GM21390 (cell line): ENCODE measurements around the gene MYOZ3.

Experiments
- ATAC-seq: cut with Tn5 transposase; IDR thresholded peaks from one replicate; pipeline ENCODE4 v1.9.1; 2021; ENCODE audit not compliant: unreplicated experiment

The MYOZ3 gene

DNA sequence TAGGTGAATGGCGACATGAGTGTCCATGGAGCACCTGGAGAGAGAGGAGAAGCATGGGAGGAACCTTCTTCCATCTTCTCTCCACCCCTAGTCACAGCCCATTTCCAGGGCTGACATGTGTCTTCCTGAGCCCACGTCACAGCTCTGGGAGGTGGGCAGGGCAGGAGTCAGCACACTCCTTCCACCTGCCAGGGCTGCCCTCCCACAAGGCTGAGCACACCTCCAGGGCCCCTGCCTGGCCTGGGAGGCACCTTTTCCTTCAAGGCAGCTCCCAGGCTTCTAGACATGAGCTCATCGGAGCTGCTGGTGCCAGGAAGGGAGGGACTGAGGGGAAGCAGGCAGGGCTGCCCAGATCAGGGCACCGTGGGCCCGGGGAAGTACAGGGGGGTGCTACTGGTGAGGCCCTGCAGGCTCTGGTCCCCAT lies 34.2 kb upstream of the MYOZ3 start:
- no peak for ATAC-seq

DNA sequence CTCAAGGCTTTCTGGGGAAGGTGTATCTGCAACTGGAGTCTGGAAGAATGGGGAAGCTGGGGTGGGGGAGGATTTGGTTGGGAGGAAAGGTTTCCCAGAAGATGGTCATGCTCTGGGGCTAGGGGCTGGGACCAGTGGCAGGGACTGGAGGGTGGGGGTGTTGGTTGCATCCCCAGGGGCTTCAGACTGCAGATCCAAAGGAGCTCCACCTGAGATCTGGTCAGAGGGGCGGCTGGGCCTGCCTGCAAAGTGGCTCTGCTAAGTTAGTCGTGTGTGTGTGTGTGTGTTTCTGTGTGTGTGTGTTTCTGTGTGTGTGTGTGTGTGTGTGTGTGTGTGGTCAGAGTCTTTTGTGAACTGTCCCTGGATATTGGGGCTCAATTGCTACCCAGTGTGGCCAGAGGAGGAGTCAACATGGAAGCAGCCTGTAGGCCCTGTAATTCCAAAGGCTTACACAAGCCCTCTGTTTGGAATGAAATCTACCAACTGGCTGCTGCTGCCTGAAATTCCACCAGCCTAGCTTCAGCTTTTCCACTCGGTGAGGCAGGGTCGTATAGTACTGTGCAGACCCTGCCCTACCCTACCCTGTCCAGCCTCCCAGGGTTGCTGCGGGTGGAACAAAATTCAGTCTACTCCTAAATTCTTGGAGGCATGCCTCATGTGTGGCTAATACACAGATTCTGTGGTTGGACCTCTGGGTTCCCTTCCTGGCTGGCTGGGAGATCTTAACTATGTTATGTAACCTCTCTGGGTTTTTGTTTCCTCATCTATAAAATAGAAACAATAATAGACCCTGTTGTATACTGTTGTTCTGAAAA lies 33.1 kb upstream of the MYOZ3 start:
- no peak for ATAC-seq

DNA sequence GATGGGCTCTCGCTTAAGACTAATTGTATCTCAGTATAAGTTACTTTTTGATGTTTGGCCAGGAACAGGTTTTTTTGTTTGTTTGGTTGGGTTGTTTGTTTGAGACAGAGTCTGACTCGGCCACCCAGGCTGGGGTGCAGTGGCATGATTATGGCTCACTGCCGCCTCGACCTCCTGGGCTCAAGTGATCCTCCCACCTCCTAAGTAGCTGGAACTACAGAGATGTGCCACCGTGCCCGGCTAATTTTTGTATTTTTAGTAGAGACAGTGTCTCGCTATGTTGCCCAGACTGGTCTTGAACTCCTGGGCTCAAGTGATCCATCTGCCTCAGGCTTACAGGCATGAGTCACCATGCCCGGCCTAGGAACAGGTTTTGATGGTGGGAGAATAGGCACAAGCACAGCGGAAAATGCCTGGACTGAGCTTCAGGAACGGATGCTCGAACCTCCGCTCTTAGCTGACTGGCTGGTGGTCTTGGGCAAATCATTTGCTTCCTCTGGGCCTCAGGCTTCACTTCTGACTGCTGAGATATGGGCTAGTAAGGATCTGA lies 32.0 kb upstream of the MYOZ3 start:
- no peak for ATAC-seq

DNA sequence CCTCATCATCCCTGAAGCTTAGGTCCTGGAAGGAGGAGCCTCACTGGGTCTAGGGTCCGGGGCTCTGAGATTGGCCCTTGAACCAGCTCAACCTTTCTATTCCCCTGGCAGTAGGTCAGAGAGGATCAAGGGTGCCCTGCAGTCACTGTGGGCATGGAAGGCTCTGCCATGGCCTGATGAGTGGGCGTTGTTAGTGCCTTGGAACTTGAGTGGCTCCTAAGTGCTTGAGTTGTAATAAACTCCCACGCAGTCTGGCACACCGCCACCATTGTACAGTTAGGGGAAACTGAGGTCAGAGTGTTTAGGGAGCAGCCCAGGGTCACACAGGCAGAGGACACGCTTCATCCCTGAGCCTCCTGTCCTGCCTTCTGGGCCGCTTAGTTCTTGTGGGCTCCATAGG lies 31.0 kb upstream of the MYOZ3 start:
- ATAC-seq = no peak

DNA sequence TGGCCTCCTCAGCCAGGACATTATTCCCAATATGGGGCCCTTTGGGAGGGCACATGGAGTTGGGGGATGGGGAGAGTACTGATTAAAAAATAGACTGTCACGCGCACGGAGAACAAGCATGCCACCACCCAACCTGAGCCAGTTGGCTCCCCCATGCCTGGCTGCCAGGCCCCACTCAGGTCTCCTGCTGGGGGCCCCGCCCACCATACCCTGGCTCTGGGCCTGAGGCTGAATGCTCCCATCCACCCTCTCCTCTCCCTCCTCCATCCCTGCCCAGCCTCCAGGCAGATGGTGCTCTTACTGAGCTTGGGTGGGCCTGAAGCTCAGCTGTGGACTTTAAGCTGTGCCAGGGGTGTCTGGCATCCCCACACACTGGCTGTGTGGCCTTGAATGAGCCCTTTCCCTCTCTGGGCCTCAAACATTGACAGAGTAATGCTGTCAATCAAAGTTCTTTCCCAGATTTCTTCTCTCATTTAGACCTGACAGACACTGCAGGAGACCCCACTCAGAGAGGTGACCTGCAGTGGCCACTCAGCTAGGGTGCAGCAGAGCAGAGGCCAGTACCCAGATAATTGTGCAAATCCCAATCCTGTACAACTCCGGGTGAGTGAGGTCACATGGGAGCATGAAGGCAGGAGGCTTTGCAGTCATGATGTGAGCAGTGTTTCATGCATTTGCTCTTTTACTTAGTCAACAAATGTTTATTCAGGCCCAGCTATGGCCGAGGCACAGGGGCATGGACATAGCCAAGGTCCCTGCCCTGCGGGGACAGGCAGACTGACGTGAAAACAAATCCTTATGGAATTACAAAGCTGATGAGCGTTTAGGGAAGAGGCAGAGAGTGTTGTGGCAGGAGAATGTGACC lies 30.4 kb upstream of the MYOZ3 start:
- no peak for ATAC-seq

DNA sequence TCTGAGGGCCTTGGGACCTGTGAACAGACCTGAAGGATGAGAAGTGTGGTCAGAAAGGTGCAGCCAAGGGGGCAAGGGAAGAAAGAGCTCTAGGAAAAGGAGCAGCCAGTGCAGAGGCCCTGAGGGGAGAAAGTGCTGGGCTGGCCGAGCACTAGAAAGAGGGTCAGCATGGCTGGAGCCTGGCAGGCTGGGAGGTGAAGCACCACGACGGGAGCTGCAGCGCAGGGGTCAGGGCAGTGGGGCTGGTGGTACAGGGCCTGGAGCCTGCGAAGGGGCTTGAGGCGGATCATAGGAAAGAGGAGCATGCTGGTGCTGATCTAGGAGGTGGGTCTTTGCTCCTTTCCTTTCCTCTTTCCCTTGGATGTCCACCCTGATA lies 29.7 kb upstream of the MYOZ3 start:
- no peak for ATAC-seq

DNA sequence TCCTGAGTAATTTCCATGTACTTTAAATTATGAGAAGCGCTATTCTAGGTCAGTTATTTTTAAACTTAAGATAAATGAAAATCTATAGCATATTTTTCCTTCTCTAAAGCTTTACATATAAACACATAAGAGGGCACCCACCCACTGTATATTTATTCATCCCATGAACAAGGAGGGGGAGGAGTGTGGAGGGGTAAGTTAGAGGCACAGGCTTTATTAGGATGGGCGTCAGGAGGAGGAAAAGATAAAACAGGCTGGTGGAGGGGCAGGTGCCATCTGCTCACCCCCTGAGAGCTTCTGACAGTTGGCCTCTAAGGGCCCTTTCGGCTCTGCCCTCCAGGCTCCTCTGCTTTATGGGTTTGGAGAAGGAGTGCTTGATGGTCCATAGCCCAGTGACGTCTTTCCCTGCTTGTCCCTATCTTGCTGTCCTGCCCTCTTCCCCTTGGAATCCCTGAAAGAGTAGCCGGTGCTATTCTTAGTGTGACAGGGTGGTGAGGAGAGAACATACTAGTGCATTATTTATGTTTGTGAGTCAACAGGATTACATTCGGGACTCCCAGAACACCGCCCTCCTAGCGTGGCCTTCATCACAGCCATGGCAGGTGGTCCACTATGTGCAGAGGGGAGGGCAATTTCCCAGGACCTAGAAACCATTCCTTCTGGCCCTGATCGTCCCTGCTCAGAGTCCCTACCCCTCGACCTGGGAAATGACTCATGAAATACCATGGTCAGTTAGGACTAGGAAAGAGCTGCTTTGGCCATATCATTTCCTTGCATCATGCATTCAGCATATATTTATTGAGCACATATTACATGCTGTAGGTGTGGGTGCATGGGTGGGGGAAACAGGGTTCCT lies 28.5 kb upstream of the MYOZ3 start:
- ATAC-seq = no peak

DNA sequence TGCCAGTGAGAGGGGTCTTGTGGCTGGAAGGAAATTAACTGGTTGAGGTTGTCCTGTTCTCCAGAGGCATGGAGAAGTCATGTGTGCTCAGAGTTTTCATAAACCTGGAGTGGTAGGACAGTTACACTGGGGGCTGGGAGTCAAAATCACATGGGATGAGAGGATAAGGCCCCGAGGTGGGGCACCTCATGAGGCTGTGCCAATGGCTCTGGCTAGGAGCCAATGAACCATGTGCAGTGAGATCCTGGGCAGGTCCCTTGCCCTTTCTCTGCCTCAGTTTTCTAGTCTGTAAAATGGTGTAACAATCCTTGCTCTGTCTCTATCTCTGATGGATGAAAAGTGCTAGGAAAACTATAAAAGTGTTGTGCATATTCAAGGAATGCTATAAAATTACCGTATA lies 27.6 kb upstream of the MYOZ3 start:
- ATAC-seq = no peak

DNA sequence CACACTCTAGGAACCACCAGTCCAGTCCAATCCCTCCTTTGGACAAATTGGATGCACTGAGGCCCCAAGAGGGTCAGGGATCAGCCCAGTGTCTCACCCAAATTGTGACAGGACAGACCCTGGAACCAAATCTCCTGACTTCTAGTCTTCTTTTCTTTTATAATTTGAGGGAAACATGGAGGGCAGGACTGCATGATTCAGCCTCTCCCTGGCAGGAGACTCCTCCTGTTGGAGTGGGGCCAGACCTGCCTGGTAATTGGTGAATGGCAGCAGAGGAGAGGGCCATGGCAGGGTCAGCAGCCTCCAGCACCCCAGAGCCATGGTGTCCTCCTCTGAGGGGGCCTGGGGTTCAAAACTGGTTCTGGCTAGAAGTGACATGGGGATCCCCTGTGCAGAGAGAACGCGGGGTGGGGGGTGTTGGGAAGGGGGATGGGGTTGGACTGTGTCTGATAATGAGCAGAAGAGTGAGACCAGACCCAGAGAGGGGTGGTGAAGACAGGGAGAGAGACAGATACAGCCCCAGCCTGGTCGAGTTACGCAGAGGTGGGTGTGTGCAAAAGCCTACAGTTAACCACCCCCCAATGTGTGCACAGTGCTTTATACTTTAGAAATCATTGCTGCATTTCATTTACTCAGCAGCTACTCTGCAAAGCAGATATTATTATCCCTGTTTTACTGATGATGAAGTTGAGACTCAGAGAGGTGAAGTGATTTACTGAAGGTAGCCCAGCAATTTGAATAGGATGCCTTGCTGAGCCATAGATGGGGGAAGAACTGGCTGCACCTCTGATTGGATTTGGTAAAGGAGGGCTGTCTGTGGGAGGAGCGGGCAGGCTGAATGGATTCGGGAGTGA lies 24.4 kb upstream of the MYOZ3 start:
- ATAC-seq = no peak

DNA sequence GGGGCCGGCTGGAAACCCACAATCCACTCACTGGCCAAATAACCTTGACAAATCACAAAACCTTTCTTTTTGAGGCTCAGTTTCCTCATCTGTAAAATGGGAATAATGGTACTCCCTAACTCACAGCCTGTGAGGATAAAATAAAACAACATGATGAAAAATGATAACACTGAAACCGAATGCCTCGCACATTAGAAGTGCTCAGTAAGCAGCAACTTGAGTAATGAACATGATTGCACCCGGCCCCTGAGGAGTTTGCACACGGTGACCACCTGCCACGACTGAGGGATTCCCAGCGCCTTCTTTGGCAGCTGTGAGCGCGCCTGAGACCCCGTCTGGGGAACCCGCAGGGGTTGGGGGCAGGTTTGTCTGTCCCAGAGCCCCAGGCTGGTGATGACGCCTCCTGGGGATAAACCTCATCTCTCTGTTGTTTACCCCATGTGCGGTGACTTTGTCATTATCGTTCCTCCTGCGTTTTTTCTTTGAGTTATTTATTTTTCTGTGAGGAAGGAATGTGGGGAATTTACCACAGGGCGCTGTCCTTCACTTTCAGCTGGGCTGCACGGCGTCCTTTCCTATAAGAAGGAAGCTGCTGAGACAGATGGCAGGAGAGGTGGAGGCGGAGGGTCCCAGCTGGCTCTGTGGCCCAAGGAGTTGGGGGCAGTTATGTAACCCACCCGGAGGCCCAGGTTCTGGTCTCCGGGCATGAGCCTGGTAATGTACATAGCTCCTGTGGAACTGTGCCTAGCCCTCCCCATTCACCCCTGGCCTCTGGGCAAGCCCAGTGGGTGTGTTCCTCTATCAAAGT lies 23.6 kb upstream of the MYOZ3 start:
- ATAC-seq = no peak

DNA sequence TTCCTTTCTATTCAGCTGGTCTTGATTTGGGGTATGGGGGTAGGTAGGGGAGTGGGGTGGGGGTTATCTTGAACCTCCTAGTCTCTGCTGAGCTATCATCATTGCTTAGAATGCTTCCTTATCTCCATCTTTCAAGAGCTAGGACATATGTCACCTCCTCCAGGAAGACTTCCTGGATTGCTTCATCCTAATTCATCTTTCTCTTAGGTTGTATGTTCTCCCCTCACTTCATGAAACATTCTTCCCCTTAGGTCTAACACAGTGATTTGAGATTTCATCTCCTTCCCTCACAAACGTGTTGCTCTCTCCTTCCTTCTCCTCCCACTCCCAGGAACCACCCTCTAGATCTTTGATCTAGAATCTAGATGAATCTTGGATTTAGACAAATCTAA lies 23.0 kb upstream of the MYOZ3 start:
- ATAC-seq = no peak

DNA sequence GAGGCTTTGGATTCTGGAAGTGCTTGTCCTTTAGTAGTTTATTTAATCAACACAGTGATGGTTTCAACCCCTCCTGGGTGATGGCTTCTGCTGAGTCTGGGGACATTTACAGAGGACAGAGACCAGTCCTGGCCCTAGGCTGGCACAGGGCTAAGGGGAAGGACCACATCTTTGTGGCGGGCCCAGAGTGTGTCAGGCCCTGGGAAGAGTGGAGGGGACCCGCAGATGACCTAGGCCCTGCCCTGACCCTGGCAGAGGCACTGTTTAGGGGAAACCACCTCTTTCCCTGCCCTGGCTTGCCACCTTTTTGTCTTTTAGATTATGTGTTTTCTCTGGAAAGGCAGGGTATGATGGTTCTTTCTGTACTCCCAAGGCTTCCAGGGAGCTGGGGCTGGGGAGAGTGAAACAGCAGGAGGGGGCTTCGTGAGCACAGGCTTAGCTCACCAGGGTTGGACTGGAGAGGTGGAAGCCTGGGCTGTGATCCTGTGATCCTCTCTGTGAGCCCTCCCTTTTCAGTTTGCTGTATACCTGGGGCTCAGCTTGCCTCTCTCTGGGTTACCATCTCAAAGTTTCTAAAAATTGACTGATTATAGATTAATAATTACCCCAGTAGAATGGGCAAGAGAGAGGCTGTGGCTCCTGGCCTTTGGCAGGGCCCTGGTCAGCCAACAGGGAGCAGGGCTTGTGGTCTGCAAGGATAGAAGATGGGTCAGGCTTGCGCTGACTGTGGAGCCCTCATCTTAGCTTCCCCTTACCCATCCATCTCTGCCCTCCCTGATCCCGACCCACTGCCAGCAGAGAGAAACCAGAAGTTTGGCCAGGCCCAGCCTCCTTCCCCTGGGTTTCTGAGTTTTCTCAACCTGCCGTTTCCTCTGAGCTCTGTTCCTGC lies 22.3 kb upstream of the MYOZ3 start:
- no peak for ATAC-seq

DNA sequence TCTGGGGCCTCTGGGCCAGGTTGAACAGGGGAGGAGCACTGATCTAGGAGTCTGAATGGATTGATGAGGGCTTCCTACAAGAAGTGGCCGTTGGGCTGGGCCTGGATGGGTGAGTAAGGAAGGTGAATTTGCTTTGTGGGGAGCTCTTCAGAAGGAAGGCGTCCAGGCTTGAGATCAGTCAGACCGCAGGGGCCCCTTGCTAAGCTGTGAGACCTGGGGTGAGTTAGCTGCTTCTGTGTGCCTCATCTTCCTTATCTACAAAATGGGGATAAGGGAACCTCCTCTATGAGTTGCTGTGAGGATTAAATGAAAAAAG lies 21.7 kb upstream of the MYOZ3 start:
- no peak for ATAC-seq

DNA sequence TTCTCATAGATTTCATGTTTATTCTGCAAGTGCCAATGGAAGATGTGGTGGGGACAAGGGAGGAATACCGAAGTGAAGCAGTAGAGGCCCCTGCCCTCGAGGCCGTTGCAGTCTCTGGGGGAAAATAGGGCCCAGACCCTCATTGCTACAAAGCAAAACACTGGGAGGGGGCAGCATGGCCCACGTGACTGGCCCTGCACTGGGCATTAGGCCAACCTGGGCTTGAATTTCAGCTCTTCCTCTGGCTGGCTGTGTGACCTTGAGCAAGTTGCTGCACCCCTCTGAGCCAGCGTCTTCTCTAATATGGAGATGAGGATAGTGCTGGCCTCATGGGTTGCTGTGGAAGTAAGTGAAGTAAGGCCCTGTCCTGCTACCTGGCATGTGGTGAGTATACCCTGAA lies 21.3 kb upstream of the MYOZ3 start:
- ATAC-seq = no peak

DNA sequence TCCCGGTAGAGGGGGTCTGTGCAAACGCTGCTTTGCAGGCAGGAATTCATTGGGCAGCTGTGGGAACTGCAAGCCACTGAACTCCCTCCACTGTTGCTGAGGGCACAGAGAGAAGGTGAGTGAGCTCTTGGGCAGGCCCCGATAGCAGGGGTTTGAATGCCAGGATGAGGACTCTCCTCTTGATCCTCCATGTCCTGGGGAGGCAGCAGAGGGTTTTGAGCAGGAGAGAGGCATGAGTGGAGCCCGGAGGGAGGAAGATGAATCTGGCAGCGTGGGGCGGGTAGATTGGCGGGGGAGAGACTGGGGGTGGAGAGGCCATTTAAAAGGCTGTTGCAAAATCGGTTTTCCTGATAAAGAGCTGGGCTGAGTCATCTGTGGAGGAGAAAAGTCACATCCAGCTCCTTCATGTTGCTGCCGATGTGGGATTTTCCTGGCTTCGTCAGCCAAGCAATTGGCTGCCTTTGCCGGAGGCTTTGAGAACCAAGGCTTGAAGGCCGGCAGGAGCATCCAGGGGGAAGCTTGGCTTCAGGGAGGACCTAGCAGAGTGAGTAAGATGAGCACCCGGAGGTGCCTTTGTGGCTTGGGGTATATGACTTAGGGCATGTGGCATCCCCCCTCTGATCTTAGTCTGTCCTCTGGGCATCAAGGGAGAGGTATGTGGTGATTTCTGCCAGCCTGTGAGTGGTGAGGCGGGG lies 20.6 kb upstream of the MYOZ3 start, which contains the start of gene SYNPO:
TSS of gene SYNPO (plus strand) at position 350 of the 695 bp plus-strand sequence. CDS start 7,616 bp downstream, outside the sequence.
- no peak for ATAC-seq

DNA sequence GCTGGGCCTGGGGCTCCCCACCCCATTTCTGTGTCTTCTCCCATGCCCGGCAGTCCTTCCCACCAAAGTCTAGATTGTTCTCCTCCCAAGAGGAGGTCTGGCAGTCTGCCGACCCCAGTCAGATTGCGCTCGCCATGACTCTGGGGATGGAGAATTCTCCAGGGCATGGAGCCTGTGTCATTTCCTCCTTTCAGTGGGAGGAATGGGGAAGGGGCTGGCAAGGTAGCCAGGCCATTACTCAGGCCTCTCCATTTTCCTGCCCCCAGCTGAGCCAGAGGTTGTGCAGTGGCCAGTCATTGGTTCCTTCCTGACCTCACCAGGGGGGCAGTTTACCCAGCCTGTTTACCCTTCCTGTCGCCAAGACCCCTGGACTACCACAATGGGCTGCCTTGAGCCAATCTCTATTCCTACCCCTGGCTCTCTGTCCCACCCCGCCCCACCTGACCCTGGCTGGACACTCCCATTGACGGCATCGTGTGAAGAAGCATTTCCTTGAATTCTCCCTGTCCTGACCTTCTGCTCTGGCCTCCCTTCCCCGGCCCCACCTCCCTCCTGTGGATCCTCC lies 20.0 kb upstream of the MYOZ3 start:
- no peak for ATAC-seq

DNA sequence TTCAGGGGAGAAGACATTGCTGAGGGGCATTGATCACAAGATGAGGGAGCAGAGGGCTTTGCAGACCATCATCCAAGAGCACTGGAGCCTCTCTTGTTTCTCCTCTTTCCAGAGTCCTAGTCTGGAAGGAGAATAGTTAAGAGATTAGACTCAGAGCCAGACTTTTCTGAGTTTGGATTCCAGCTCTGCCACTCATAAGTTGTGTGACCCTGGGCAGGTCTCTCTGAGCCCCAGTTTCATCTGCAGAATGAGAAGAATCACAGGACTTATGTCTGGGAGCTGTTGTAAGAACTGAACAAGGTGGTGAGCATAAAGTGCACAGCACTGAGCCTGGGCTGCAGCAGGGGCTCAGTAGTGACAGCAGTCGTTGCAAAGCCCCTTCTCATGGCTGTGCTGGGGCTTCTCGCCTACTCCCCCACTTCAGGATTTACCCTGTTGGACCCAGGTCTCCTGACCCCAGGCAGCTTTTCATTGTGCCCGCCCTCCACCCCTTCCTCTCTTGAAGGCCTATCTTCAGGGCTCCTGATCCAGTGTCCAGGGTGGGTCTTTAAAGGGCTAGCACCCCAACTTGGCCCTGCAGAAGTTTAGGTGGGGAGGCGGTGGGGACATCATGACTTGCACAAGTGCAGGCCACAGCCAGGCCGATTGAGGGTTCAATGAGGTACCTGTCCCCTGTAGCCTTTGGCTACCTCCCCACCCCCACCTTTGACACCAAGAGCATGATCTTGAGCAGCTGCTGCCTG lies 19.1 kb upstream of the MYOZ3 start:
- no peak for ATAC-seq
